MM.1S (cell line): ENCODE results near the gene GATB.

Source experiments
- DNase-seq: peaks from one replicate; pipeline ENCODE4 v3.0.0-alpha.2; 2015
- H2AFZ ChIP-seq: fragments of 300-600 bp; sonication (generic); 2 replicates; pipeline ENCODE4 v1.6.0; 2016; ENCODE audit warnings: antibody characterized with exemption, low read length
- H3F3A ChIP-seq: fragments of 300-600 bp; sonication (generic); 2 replicates; pipeline ENCODE4 v1.6.1; 2016; ENCODE audit warnings: mild to moderate bottlenecking, antibody characterized with exemption, low read length, moderate library complexity, mixed read lengths; ENCODE audit not compliant: insufficient read depth
- H3K27ac ChIP-seq: fragments of 300-600 bp; sonication (generic); 2 replicates; pipeline ENCODE4 v1.5.1; 2016; ENCODE audit warnings: mild to moderate bottlenecking, low read length
- H3K27me3 ChIP-seq: fragments of 300-600 bp; sonication (generic); replicated peaks from 2 replicates; pipeline ENCODE4 v1.6.0; 2016; ENCODE audit warnings: low read length; ENCODE audit not compliant: insufficient read depth
- H3K36me3 ChIP-seq: fragments of 300-600 bp; sonication (generic); replicated peaks from 2 replicates; pipeline ENCODE4 v1.6.1; 2016; ENCODE audit warnings: mild to moderate bottlenecking, low read length, mixed read lengths; ENCODE audit not compliant: insufficient read depth
- H3K4me1 ChIP-seq: fragments of 300-600 bp; sonication (generic); 2 replicates; pipeline ENCODE4 v1.6.1; 2016; ENCODE audit warnings: low read length, mixed read lengths
- H3K4me2 ChIP-seq: fragments of 300-600 bp; sonication (generic); 2 replicates; pipeline ENCODE4 v1.6.0; 2016; ENCODE audit warnings: low read depth, low read length
- H3K4me3 ChIP-seq: fragments of 300-600 bp; sonication (generic); 2 replicates; pipeline ENCODE4 v1.5.1; 2016; ENCODE audit warnings: low read length, mixed read lengths
- H3K79me2 ChIP-seq: fragments of 300-600 bp; sonication (generic); 2 replicates; pipeline ENCODE4 v1.6.1; 2016; ENCODE audit warnings: mixed run types, low read length, mixed read lengths
- H3K9ac ChIP-seq: fragments of 300-600 bp; sonication (generic); 2 replicates; pipeline ENCODE4 v1.6.1; 2016; ENCODE audit warnings: low read length, mixed read lengths
- H3K9me2 ChIP-seq: fragments of 300-600 bp; sonication (generic); replicated peaks from 2 replicates; pipeline ENCODE4 v1.6.1; 2016; ENCODE audit warnings: mild to moderate bottlenecking, low read length, mixed read lengths; ENCODE audit not compliant: insufficient read depth
- H3K9me3 ChIP-seq: fragments of 300-600 bp; sonication (generic); replicated peaks from 2 replicates; pipeline ENCODE4 v1.6.1; 2016; ENCODE audit warnings: mild to moderate bottlenecking, low read length, mixed read lengths; ENCODE audit not compliant: insufficient read depth
- H4K20me1 ChIP-seq: fragments of 300-600 bp; sonication (generic); 2 replicates; pipeline ENCODE4 v1.6.1; 2016; ENCODE audit warnings: mild to moderate bottlenecking, low read length, moderate library complexity, mixed read lengths; ENCODE audit not compliant: insufficient read depth
- CTCF ChIP-seq: fragments of 300-600 bp; sonication (generic); IDR thresholded peaks from 2 replicates; pipeline ENCODE4 v1.5.1; 2016; ENCODE audit warnings: antibody characterized with exemption, low read length, mixed read lengths
- EZH2 ChIP-seq: fragments of 300-600 bp; sonication (generic); optimal IDR thresholded peaks from 2 replicates; pipeline ENCODE3; 2017; ENCODE audit warnings: low read depth, mild to moderate bottlenecking, antibody characterized with exemption, low read length, mixed read lengths
- EZH2phosphoT487 ChIP-seq: fragments of 300-600 bp; sonication (generic); IDR thresholded peaks from 2 replicates; pipeline ENCODE4 v1.6.1; 2018; ENCODE audit warnings: antibody characterized with exemption, low read length

Gene GATB

GRCh38 chr4:151784706-151785105 lies 23.9 kb upstream of the GATB start:
- H3K9ac ChIP-seq: no peak overlapping the region
- H3K4me1 ChIP-seq: no peaks in the 10 kb centered on the region
- TF ChIP-seq CTCF (no peak), EZH2phosphoT487 (no peak), EZH2 (no peak)
- no peaks in the 10 kb centered on the region for H3F3A ChIP-seq
- H3K79me2 ChIP-seq: no peaks in the 10 kb centered on the region
- no peak overlapping the region for H3K4me3 ChIP-seq
- no peaks in the 10 kb centered on the region for H3K27me3 ChIP-seq
- H3K4me2 ChIP-seq: no peak overlapping the region
- no peak overlapping the region for H3K27ac ChIP-seq
- DNase-seq: no peak
- no peaks in the 10 kb centered on the region for H3K36me3 ChIP-seq
- no peak overlapping the region for H2AFZ ChIP-seq
- H4K20me1 ChIP-seq: no peaks in the 10 kb centered on the region
- H3K9me2 ChIP-seq: no peaks in the 10 kb centered on the region
- no peaks in the 10 kb centered on the region for H3K9me3 ChIP-seq

GRCh38 chr4:151783867-151784266 lies 23.1 kb upstream of the GATB start:
- TF ChIP-seq CTCF (no peak), EZH2phosphoT487 (no peak), EZH2 (no peak)
- no peaks in the 10 kb centered on the region for H3K9me2 ChIP-seq
- DNase-seq: no peak
- H3K79me2 ChIP-seq: no peaks in the 10 kb centered on the region
- H3F3A ChIP-seq: no peaks in the 10 kb centered on the region
- no peak overlapping the region for H3K27ac ChIP-seq
- no peaks in the 10 kb centered on the region for H3K36me3 ChIP-seq
- H3K4me1 ChIP-seq: no peaks in the 10 kb centered on the region
- H2AFZ ChIP-seq: no peak overlapping the region
- H3K9ac ChIP-seq: no peak overlapping the region
- no peaks in the 10 kb centered on the region for H3K9me3 ChIP-seq
- no peaks in the 10 kb centered on the region for H3K27me3 ChIP-seq
- H4K20me1 ChIP-seq: no peaks in the 10 kb centered on the region
- H3K4me2 ChIP-seq: no peak overlapping the region
- H3K4me3 ChIP-seq: no peak overlapping the region

GRCh38 chr4:151782296-151782695 lies 21.5 kb upstream of the GATB start:
- TF ChIP-seq EZH2phosphoT487 (no peak), EZH2 (no peak), CTCF (no peak)
- H3K4me3 ChIP-seq: no peak overlapping the region
- no peaks in the 10 kb centered on the region for H3F3A ChIP-seq
- DNase-seq: no peak
- no peak overlapping the region for H3K4me2 ChIP-seq
- no peaks in the 10 kb centered on the region for H3K36me3 ChIP-seq
- H3K79me2 ChIP-seq: no peaks in the 10 kb centered on the region
- H4K20me1 ChIP-seq: no peaks in the 10 kb centered on the region
- H2AFZ ChIP-seq: no peak overlapping the region
- no peak overlapping the region for H3K9ac ChIP-seq
- H3K9me3 ChIP-seq: no peaks in the 10 kb centered on the region
- H3K27me3 ChIP-seq: no peaks in the 10 kb centered on the region
- H3K4me1 ChIP-seq: no peaks in the 10 kb centered on the region
- H3K27ac ChIP-seq: no peak overlapping the region
- H3K9me2 ChIP-seq: no peaks in the 10 kb centered on the region
